Stimulated activated CD4-positive, alpha-beta T cell treated with anti-CD3 and anti-CD28 coated beads, Interleukin-15, amount 100 ng/mL, for 48 hours (primary cell): ENCODE measurements around the gene TCP10L.
A peak's percentile ranks its signal among the peaks of the same experiment; 100 is the strongest.
"Not testable (repeated sequence)": the region's sequence is repeated elsewhere in the genome, so short reads cannot be mapped to it uniquely, and the experiment has no call there.

Experiments used
- DNase-seq, 2 donors: peaks; one replicate each; pipeline ENCODE4 v3.0.0-alpha.2; 2020; ENCODE audit warnings: low read depth in 2 of 2

Gene TCP10L

GRCh38 chr21:32554832-32555638 is 30.3 kb downstream of the TCP10L start:
- DNase-seq, result no peak

DNA sequence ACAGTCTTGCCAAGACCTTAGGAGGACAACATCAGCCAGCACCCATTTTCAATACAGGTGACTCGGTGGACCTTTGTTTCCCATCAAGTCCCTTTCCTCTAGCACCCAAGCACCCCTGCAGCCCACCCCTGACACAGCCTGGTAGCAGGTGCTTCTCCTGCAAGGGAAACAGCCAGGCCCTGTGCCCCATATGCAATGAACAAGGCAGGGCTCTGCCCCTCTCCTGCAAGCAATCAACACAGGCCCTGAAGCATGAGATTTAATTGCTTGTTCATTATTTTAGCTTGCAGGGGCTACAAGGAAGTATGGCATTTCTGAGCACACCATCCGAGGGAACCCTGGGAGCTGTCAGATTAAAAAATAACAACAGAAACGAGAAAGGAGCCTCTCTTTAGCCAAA is 35.4 kb downstream of the TCP10L start:
- no peak for DNase-seq

DNA sequence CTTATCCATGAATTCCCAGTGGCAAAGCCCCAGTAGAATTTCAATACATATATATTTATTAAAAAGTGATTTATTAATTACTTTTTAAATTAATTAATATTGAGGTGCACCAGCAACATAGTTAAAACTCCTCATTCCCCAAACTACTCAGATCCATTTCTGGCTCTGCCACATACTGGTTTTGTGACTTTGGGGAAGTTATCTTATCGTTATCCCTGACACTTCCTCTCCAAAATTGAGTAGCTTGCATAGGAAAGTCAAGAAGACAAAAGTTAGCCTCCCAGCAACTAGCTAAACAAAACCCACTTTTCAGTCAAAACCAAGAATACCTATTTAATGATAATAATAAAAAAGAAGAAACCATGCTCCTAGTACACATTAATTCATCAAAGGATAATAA is 35.9 kb downstream of the TCP10L start:
- DNase-seq, result no peak

DNA sequence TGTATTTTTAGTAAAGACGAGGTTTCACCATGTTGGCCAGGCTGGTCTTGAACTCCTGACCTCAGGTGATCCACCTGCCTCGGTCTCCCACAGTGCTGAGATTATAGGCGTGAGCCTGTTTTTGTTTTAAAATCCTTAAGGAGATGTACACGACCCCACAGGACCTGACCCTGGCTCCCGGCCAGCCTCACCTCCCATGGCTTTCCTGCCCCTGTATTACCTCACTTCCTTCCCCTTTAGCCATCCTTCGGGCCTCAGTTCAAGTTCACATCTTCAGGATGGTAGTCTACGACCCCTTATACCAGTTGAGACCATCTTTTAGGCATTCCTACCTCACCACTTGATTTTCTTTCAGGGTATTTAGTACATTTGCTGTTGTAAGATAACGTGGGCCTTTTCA is 36.3 kb downstream of the TCP10L start:
- no peak for DNase-seq

DNA sequence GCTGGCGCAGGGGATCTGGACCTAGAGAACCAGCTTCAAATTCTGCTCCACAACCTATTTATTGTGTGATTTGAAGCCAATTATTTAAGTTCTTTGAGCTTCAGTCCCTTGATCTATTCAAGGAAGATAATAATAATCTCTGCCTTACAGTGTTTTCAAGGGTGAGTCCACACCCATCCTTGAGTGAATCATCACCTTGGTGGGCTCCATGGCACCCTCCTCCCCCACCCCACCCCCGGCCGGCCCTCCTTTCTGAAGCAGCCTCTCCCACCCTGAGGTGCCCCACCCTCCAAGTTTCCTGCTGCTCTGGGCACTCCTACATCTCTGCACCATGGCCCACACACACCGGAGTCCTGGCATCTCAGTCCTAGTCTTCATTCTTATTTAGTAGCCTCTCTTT is 38.3 kb downstream of the TCP10L start:
- no peak for DNase-seq

GRCh38 chr21:32545948-32546441 is 39.3 kb downstream of the TCP10L start:
- DNase-seq, result no peak

GRCh38 chr21:32544697-32545096 is 40.6 kb downstream of the TCP10L start:
- no peak for DNase-seq

DNA sequence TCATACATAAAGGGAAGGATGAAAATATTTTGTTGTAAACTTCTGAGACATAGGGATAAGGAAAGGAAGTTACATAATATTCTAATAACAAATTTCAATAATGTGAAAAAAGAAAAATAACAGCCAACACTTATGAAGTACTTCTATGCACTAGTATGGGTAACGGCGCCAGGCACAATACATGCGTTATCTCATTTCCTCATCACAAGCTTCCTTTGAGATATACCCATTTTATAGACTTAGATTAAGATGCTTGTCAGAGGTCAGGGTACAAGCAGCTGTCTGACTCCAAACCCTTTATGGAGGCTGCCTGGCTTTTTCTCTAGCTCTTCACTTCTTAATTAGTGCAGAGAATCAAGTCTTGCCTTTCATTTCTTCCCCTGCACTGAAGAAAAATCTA is 41.3 kb downstream of the TCP10L start:
- no peak for DNase-seq

- not testable (repeated sequence) for DNase-seq
These were observed 42.3 kb downstream of the TCP10L start for GRCh38 chr21:32543056-32543455.

DNA sequence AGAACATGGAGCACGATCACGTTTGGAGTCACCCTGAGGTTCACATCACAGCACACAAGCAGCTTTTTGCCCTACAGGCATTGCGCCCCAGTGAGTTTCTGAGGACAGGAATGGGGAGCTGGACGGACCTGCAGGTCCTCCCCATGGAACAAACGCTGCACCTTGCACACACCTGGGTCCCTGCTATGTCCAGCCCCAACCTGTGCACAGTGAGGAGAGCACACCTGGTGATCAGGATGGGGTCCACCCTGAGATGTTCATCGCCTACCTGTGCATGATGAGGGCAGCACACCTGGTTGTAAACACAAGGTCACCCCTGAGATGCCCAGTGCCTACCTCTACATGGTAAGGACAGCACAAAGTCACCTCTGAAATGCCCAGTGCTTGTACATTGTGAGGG is 45.9 kb downstream of the TCP10L start:
- DNase-seq, result no peak

DNA sequence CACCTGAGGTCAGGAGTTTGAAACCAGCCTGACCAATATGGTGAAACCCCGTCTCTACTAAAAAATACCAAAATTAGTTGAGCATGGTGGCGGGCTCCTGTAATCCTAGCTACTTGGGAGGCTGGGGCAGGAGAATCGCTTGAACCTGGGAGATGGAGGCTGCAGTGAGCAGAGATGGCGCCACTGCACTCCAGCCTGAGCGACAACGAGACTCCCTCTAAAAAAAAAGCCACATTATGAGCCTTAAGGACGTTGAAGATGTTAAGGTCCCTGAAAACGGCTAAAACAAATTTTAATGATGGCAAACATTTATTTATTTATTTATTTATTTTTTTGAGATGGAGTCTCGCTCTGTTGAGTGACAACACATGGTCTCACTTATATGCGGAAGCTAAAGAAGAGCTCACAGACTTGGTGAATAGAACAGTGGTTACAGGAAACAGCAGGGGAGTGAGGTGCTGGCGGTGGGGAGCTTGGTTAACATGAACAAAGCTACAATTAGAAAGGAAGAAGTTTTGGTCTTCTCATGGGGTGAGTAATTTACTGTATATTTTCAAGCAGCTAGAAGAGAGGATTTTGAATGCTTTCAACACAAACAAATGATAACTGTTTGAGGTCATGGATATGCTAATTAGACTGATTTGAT is 47.1 kb downstream of the TCP10L start:
- DNase-seq, result peak in 1 of 2 donors; percentile 10

GRCh38 chr21:32537569-32537881 is 47.8 kb downstream of the TCP10L start:
- no peak for DNase-seq

DNA sequence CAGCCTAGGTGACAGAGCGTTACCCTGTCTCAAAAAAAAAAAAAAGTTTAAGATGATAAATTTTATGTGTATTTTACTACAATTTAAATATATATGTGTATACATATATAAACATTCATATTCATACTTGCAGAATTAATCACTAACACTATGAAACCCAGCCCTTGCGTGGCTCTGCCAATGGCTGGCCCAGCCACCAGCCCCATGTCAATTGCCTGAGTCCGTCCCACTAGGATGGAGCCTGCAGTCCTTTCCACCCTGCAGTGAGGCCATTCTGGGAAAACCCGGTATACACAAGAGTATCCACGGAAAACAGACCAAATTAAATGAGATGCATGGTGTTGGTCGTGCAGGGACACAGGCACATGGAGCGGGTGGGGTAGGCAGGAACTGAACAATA is 49.7 kb downstream of the TCP10L start:
- DNase-seq, result no peak

DNA sequence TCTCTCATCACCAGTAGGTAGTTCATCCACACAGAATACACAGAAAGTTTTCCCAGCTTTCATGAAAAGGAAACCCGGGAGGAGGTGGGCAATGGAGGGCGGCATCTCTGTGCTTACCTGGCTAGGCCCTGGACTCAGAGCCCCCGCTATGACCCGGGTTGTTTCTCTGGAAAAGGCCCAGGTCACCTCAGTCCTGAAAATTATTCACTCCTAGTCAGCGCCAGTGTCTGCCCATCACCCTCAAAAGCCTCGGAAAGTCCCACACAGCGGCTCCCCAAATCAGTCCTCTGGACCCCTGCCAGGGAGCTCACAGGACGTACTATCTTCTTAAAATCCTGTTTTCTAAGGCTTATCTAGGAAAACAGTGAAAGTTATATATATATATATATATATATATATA is 51.2 kb downstream of the TCP10L start:
- DNase-seq, result no peak

- no peak for DNase-seq
These were observed 51.7 kb downstream of the TCP10L start for GRCh38 chr21:32533611-32534010.

DNA sequence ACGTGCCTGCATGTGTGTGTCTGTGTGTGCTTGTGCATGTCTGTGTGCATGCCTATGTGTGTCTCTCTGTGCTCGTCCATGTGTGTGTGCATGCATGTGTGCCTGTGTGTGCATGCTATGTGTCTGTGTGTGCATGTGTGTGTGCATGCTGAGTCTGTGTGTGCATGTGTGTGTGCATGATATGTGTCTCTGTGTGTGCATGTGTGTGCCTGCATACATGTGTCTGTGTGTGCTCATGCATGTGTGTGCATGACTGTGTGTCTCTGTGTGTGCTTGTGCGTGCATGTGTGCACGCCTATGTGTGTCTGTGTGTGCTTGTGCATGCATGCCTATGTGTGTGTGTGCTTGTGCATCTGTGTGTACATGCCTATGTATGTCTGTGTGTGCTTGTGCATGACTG is 52.3 kb downstream of the TCP10L start:
- no peak for DNase-seq

DNA sequence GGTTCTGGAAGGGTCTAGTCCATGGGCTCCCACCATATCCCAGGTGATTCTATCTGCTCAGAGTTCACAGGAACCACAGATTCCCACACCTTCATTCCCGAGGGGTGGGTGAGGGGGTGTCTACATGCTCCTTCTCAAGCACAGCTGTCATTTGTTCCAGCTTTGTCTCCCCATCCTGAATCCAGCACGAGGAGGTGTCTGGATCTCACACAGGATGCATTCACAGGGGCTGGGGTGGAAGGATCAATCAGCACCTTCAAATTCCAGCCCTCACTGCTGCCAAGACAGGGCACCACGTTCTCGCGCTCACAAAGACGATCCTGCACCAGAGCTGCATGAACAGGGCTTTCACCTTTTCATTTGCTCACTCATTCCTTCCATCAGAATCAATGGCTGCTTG is 52.7 kb downstream of the TCP10L start:
- DNase-seq, result no peak

- DNase-seq, result not testable (repeated sequence)
These were observed 53.8 kb downstream of the TCP10L start for GRCh38 chr21:32531561-32531960.

- not testable (repeated sequence) for DNase-seq
These were observed 54.5 kb downstream of the TCP10L start for GRCh38 chr21:32530809-32531208.

GRCh38 chr21:32529679-32530078 is 55.6 kb downstream of the TCP10L start:
- DNase-seq, result no peak

- no peak for DNase-seq
These were observed 60.0 kb downstream of the TCP10L start for GRCh38 chr21:32525282-32525681.

- no peak for DNase-seq
These were observed 61.2 kb downstream of the TCP10L start for GRCh38 chr21:32523988-32524719.
